Stimulated activated naive CD8-positive, alpha-beta T cell treated with anti-CD3 and anti-CD28 coated beads, Interleukin-15, amount 100 ng/mL, for 72 hours (primary cell): Measurements from ENCODE around the gene NME4.
"Not testable (repeated sequence)": the region's sequence is repeated elsewhere in the genome, so short reads cannot be mapped to it uniquely, and the experiment has no call there.

Source experiments
- ATAC-seq: fragments of 150-1000 bp; cut with Tn5 transposase; 2 replicates; pipeline ENCODE4 v1.10.0; 2021; ENCODE audit warnings: mild to moderate bottlenecking, moderate library complexity
- DNase-seq, 2 donors: peaks; one replicate each; pipeline ENCODE4 v3.0.0; 2021 to 2022
- H3K27ac Mint-ChIP-seq, 2 donors: one replicate each; pipeline ENCODE4 v1.8.0; 2022; ENCODE audit warnings: mild to moderate bottlenecking in 2 of 2, mixed read lengths in 2 of 2, moderate library complexity in 2 of 2
- H3K27me3 Mint-ChIP-seq: one replicate; pipeline ENCODE4 v1.8.0; 2022; ENCODE audit warnings: mixed read lengths
- H3K4me1 Mint-ChIP-seq: one replicate; pipeline ENCODE4 v1.8.0; 2022; ENCODE audit warnings: mild to moderate bottlenecking, mixed read lengths
- H3K4me3 Mint-ChIP-seq, 2 donors: one replicate each; pipeline ENCODE4 v1.8.0; 2022; ENCODE audit warnings: mild to moderate bottlenecking in 2 of 2, mixed read lengths in 2 of 2, moderate library complexity in 1 of 2
- H3K9me3 Mint-ChIP-seq, 2 donors: one replicate each; pipeline ENCODE4 v1.8.0; 2022; ENCODE audit warnings: mixed read lengths in 2 of 2

NME4 gene

DNA sequence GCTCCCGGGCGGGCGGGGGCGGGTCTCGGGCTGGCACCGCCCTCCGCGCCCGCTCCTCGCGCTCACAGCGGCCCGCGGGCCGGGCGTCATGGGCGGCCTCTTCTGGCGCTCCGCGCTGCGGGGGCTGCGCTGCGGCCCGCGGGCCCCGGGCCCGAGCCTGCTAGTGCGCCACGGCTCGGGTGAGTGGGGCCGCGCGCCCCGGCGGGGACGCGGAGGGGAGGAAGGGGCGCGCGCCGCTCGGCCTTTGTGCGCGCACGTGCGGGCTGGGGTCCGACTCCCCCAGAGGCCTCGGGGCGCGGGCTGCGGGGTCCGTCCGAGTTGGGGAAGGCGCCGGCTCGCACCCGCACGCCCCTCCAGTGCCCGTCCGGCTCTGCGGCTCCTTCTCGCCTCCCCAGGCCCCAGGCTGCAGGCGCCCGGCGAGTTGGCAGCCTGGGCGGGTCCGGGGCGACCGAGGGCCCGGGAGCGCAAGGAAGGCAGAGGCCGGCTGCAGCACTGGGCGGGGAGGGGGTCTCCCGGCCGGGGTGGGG is at the start of gene NME4:
TSS of gene NME4 (plus strand) at position 65 of the 527 bp plus-strand sequence. CDS start at position 89, 24 bp downstream.
- DNase-seq (peak in 1 of 2 donors; percentile 28), ATAC-seq (peak; percentile 22)
- Mint-ChIP-seq H3K4me3 (peak within 1 kb of the TSS; percentile 82 to 85), H3K27ac (peak within 1 kb of the TSS; percentile 48 to 92), H3K4me1 (peaks cover 49% of the 10 kb centered on the region), H3K9me3 (no peaks in the 10 kb centered on the region), H3K27me3 (peaks cover 11% of the 10 kb centered on the region)

DNA sequence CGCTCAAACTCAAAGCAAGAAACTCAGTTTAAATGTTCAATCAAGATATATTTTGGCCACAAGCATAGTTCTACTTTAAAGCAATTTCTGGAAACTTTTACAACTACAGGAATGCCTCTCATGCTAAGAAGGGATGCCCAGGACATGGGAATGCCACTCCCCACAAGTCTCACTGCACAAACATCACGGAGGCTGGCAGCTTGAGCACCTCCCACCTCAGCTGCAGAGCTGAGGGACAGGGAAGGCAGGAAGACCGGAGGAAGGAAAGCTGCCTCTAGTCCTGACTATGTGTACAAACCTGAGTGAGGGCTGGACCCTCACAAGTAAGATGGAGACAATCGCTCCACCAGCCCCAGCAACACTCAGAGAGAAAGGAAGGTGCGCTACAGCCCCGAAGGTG is 49.8 kb upstream of the NME4 start:
- DNase-seq, result no peak
- H3K27ac Mint-ChIP-seq, result no peak overlapping the region
- H3K9me3 Mint-ChIP-seq, result no peaks in the 10 kb centered on the region
- H3K27me3 Mint-ChIP-seq, result no peaks in the 10 kb centered on the region
- ATAC-seq, result no peak
- peaks cover 86% of the 10 kb centered on the region for H3K4me1 Mint-ChIP-seq
- H3K4me3 Mint-ChIP-seq, result no peak overlapping the region

DNA sequence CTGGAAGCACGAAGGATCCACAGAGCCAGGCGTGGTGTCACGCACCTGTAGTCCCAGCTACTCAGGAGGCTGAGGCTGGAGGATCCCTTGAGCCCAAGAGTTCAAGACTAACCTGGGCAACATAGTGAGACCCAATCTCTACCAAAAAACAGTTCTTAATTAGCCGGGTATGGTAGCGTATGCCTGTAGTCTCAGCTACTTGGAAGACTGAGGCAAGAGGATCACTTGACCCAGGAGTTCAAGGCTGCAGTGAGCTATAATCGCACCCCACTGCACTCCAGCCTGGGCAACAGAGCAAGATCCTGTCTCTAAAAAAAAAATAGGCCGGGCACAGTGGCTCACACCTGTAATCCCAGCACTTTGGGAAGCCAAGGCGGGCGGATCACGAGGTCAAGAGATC is 48.5 kb upstream of the NME4 start:
- not testable (repeated sequence) for H3K27ac Mint-ChIP-seq, H3K27me3 Mint-ChIP-seq, H3K4me3 Mint-ChIP-seq, DNase-seq, ATAC-seq, H3K9me3 Mint-ChIP-seq
- peaks cover 75% of the 10 kb centered on the region for H3K4me1 Mint-ChIP-seq

DNA sequence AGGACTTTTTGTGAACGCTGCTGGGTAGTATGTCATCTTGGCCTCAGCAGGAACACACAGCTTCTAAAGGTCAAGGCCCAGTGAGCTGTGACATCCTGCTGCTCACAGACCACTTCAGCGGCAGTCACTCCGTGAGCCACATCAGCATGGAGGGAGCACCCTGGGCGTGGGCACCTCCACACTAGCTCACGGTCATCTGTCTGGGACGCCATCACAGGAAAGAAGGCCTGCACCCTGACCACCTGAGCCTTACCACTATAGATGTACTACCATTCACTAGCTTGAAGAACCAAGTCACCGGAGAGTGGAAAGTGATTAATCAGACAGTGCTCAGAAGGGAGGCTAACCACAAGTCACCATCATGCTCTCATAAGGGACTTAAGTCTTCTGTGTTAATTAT is 47.8 kb upstream of the NME4 start:
- Mint-ChIP-seq H3K27me3 (no peaks in the 10 kb centered on the region), H3K9me3 (no peaks in the 10 kb centered on the region), H3K4me1 (peaks cover 75% of the 10 kb centered on the region), H3K4me3 (peak overlapping the region in 1 of 2 donors; percentile 59), H3K27ac (no peak overlapping the region)
- DNase-seq, result no peak
- ATAC-seq, result peak; percentile 43

DNA sequence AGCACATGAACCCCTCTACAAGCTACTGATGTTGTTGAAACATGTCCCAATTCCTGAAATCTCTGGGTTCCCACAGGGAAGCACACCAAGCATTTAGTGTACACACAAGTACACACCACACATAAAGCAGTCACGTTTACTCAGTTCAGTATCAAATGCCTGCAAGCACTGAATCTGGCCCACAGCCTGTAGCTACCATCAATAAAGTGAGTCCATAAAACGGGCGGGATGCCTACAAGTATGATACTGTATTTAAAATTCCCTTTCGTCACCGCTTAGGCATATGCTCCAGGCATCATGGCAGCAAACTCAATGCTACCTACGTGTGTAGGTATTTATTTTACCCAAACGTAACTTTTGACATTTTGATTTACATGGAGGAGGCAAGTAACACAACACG is 46.8 kb upstream of the NME4 start:
- Mint-ChIP-seq H3K9me3 (no peaks in the 10 kb centered on the region), H3K27me3 (no peaks in the 10 kb centered on the region), H3K4me1 (peaks cover 79% of the 10 kb centered on the region), H3K4me3 (no peak overlapping the region), H3K27ac (no peak overlapping the region)
- DNase-seq (no peak), ATAC-seq (no peak)

DNA sequence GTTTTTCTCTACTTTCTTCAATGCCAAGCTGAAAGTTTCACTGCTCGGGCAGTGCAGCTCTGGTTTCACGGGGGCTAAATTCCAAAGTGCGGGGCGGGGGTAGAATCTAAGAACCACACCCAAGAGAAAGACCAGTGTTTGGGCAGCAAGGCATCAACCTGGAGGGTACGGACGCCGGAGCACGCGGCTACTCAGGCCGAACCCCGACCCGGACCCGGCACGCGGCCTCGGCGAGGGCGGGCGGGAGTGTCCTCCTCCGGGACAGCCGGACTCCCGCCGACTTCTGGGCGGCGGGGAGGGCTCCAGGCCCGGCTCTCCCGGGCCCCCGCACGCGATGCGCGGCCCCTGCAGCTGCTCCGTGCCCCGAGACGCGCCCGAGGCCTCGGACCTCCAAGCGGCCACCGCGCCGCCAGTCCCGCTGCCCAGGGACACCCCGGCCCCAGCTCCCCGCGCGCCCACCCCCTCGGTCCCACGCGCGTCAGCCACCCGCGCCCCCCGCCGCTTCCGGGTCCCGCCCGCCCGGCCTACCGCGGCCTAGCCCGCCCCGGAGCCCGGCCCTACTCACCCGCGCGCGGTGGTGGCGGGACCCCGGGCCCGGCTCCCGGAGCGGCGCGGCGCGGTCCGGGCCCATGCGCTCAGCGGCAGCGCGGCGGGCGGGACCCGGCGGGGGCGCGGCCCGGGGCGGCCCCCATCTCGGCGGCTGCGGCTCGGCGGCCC is 45.0 kb upstream of the NME4 start:
- Mint-ChIP-seq H3K27me3 (no peaks in the 10 kb centered on the region), H3K4me1 (peaks cover 69% of the 10 kb centered on the region), H3K27ac (peak overlapping the region; percentile 89 to 95)

DNA sequence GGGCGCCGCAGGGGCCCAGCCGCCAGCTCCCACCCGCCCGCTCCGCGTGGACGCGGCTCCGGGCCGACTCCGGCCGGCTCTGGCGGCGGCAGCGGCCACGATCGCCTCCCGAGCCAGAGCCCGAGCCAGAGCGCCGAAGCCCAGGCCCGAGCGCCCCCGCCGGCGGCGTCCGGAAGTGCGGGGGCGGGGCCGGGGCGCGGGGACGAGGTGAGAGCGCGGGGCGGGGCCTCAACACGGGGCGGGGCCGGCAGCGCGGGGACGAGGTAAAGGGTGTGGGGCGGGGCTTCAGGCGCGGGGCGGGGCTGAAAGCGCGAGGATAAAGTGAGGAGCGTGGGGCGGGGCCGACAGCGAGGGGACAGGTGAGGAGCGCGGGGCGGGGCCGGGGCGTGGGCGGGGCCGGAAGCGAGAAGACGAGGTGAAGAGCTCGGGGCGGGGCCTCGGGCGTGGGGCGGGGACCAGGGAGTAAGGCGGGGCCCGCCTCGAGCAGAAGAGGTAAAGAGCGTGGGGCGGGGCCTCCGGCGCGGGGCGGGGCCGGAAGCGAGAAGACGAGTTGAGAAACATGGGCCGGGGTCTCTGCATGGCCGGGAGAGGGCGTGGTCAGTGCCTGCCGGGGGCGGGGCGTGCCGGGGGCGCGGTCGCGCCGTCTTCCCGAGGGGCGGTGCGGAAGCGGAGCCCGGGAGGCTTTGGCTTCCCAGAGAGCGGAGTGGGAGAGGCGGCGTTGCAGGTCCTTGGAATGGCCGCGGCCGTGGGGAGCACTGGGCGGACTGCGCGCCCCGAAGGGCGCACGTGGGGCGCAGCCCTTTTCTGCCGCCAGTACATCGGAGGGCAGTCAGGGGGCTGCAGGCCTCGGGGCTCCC is 44.2 kb upstream of the NME4 start, which contains the start of gene AXIN1:
TSS of gene AXIN1 (minus strand) at position 177 of the 857 bp plus-strand sequence. CDS start 5,698 bp downstream, outside the sequence.
- peak; percentile 74 for ATAC-seq
- H3K27me3 Mint-ChIP-seq, result no peaks in the 10 kb centered on the region
- H3K4me3 Mint-ChIP-seq, result peak within 1 kb of the TSS; percentile 74 to 85
- H3K4me1 Mint-ChIP-seq, result peaks cover 61% of the 10 kb centered on the region
- peak within 1 kb of the TSS; percentile 89 to 95 for H3K27ac Mint-ChIP-seq
- DNase-seq, result peak; percentile 99
- no peaks in the 10 kb centered on the region for H3K9me3 Mint-ChIP-seq

More for the DNA sequence above, 45.0 kb upstream of the NME4 start:
- ATAC-seq, result peak; percentile 53
- H3K9me3 Mint-ChIP-seq, result no peaks in the 10 kb centered on the region
- no peak for DNase-seq
- H3K4me3 Mint-ChIP-seq, result peak overlapping the region; percentile 74 to 85

DNA sequence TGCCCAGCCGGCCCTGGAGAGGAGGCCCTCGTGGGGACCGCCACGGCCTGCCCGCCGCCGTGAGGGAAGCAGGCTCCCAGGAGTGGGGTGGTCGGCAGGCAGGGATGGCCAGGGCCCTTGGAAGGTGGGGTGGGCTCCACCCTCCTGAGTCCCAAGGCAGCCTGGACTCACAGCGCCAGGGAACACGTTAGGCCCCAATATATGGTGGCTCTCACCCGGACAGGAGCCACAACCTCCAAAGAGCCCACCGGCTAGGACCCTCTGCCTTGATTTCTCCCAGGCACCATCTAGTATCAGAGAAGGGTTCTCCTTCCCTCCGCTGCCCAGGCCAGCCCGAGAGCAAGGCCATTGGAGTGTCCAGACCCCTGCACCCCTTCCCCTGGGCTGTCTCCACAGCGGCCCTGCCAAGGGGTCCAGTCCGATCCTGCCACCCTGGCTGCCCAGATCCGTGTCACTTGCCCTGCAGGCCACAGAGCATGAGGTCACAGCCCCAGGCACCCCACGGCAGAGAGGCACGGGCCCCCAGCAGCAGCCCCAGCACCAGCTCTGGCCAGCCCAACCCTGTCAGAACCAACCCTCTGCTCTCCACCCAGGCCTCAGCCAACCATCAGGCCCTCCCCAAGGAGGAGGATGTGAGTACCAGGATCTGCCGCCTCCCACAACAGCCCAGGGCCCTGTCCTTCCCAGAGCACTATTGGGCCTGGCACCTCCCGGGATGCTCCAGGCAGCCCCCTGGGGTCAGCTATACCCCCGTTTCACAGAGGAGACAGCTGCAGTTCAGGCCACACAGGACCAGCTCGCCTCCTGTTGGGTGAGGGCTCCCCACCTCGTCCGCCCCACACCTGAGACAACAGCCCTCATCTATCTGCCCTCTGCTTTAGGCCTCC is 43.4 kb upstream of the NME4 start:
- H3K4me3 Mint-ChIP-seq, result peak overlapping the region; percentile 10 to 45
- DNase-seq (no peak), ATAC-seq (no peak)
- no peaks in the 10 kb centered on the region for H3K27me3 Mint-ChIP-seq
- H3K27ac Mint-ChIP-seq, result peak overlapping the region in 1 of 2 donors; percentile 75
- no peaks in the 10 kb centered on the region for H3K9me3 Mint-ChIP-seq
- H3K4me1 Mint-ChIP-seq, result peaks cover 52% of the 10 kb centered on the region

DNA sequence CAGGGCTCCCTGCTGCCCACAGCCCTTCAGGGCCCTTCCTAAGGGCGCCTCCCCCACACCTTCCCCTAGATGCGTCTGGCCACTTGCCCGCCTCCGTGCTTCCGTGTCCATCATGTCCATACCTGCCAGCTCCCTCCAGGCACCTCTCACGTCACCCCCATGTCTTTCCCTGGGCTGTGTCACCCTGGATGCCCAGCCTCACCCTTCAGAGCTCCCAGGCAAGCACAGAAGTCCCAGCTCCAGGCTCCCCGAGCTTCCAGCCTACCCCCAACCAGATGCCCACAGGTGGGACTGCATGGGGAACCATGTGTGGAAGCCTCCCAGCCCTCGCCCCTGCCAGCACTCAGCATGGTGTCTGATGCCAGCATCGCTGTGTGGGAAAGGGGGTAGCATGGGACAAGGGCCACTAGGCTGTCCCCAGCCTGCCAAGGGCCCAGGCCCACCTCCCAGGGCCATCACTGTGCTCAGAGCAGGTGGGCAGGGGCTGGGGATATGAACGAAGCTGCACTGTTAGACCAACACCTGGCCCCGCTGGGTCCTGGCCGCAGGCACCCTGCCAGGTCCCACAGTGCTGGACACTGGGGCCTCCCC is 42.6 kb upstream of the NME4 start:
- Mint-ChIP-seq H3K27ac (no peak overlapping the region), H3K4me3 (peak overlapping the region; percentile 10 to 45), H3K4me1 (peaks cover 45% of the 10 kb centered on the region), H3K9me3 (no peaks in the 10 kb centered on the region), H3K27me3 (no peaks in the 10 kb centered on the region)
- ATAC-seq (no peak), DNase-seq (no peak)

DNA sequence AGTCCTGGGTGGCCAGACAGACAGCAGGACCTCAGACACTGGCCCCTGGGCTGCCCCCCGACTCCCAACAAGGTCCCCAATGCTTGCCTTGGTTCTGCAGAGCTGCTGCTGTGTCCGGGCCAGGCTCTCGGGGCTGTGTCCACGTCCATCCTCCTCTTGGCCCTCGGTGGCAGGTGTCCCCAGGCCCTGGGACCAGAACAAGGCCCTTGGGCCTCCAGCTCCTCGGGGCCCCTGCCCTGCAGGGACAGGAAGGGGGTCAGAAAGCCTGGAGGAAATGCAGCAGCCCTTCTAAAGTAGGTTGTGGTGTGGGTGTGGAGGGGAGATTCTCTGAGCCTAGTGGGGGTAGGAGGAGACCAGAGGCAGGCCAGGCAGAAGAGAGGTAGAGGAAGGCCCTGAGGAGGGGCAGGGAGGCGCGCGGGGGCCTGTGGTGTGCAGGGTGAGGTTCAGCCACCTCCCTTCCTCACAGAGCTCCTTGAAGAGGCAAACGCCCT is 42.0 kb upstream of the NME4 start:
- H3K9me3 Mint-ChIP-seq, result no peaks in the 10 kb centered on the region
- H3K4me3 Mint-ChIP-seq, result peak overlapping the region; percentile 44 to 59
- peaks cover 38% of the 10 kb centered on the region for H3K4me1 Mint-ChIP-seq
- H3K27me3 Mint-ChIP-seq, result no peaks in the 10 kb centered on the region
- DNase-seq (no peak), ATAC-seq (no peak)
- peak overlapping the region; percentile 48 to 95 for H3K27ac Mint-ChIP-seq

DNA sequence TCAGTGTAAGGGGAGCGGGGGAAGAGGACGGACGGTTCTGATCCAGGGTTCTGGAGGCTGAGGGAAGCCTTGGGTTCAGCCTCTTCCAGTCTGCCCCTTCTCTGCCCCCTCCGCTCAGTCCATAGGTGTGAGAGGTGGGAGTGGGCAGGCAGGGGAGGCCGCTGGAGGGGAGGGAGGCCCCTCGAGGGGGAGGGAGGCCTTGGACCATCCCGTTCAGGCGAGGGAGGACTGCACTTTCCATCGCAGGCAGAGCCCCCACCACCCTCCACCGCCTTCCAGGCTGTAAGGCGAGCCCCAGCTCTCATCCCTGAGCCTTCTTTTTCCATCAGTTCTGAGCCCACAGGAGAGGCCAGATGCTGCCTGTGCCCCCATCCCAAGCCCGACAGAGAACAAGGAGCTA is 40.3 kb upstream of the NME4 start:
- H3K4me3 Mint-ChIP-seq, result no peak overlapping the region
- no peak for ATAC-seq
- no peak overlapping the region for H3K27ac Mint-ChIP-seq
- H3K9me3 Mint-ChIP-seq, result no peaks in the 10 kb centered on the region
- DNase-seq, result no peak
- peaks cover 26% of the 10 kb centered on the region for H3K4me1 Mint-ChIP-seq
- H3K27me3 Mint-ChIP-seq, result no peaks in the 10 kb centered on the region

DNA sequence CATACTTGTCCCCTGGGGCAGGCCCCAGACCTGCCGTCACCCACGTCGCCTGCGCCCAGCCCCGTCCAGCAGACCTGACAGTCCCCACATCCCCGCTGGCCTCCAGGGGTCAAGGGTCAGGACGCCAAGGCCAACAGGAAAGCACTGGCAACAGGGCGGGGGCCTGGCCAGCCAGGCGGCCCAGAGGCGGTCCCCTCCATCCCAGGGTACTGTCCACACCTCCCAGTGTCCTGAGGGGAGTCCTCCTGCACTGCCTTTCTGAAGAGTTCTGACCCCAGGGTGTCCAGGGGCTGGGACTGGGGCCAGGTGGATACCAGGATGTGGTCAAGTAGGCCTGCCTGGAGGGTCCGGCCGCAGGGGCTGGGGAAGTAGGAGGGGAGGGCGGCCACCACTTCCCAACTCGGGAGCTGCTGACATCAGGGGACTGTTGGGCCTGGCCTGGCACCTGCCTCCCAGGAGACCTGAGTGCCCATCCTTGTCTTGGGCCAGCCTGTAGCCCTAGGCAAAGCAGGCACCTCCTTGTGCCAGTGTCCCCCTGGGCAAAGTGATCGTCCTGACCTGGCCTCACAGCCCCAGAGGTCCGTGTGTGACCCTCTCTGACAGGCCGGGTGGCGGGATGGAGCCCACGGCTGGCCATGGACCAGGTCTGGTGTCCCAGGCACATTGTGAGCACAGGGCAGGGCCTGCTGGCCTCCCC is 37.8 kb upstream of the NME4 start:
- H3K9me3 Mint-ChIP-seq, result no peaks in the 10 kb centered on the region
- ATAC-seq, result no peak
- no peak for DNase-seq
- H3K27me3 Mint-ChIP-seq, result no peaks in the 10 kb centered on the region
- no peak overlapping the region for H3K27ac Mint-ChIP-seq
- H3K4me1 Mint-ChIP-seq, result peaks cover 25% of the 10 kb centered on the region
- H3K4me3 Mint-ChIP-seq, result no peak overlapping the region

DNA sequence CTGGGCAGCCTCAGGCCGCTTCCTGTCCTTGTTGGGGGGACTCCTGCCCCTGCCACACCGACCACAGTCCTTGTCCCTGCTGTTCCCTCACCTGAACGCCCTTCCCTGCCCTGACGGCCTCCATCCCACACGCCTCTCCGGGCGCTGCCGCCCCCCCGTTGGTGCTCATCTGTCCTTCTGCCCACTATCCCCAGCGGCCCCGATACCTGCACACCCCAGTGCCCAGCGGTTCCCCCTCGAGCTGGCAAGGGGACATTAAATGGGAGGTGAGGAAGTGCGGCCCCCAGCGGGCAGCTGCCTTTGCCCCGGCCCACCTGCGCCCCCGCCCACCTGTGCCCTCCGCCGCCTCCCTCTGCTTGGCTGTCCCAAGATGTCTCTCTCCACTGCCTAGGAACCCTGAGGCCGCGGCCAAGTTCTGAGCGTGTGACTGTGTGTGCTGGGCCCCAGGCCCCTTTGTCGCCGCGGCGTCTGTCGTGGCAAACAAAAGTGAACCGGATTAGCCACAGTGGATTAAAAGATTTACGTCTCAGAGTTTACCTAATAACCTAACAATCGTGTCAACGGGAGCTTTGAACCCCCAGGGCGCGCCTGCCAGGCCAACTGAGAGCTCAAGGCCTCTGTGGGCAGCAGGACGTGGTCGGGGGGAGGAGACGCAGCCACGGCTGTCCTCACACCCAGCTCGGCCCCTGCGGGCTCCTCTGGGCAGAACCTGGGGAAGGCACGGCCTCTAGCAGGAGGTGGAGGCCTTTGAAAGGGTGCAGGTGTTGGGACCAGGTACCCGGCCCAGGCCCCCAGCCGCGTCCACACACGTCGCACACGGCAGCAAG is 36.9 kb upstream of the NME4 start:
- Mint-ChIP-seq H3K4me1 (peaks cover 16% of the 10 kb centered on the region), H3K27ac (no peak overlapping the region), H3K4me3 (no peak overlapping the region), H3K9me3 (no peaks in the 10 kb centered on the region), H3K27me3 (no peaks in the 10 kb centered on the region)
- no peak for ATAC-seq
- no peak for DNase-seq
